Chondrocyte (in vitro differentiated cells): ENCODE data around the gene PROM1. TPM values are rescaled to one million over a fixed set of nuclear protein-coding genes. Genes with fewer than 3 reads are reported as not detected.

Experiments used
- DNase-seq: peaks from one replicate; pipeline ENCODE4 v3.0.0; 2021; ENCODE audit warnings: mixed read lengths, low spot score
- H3K27ac Mint-ChIP-seq: one replicate; pipeline ENCODE4 v1.8.0; 2021; ENCODE audit warnings: mild to moderate bottlenecking, moderate library complexity, mixed read lengths; ENCODE audit not compliant: unreplicated experiment
- H3K27me3 Mint-ChIP-seq: 2 replicates; pipeline ENCODE4 v1.8.0; 2021; ENCODE audit warnings: low read depth, mixed read lengths
- H3K36me3 Mint-ChIP-seq: 2 replicates; pipeline ENCODE4 v1.8.0; 2021; ENCODE audit warnings: low read depth, mixed read lengths
- H3K4me1 Mint-ChIP-seq: 2 replicates; pipeline ENCODE4 v1.8.0; 2021; ENCODE audit warnings: low read depth, mild to moderate bottlenecking, mixed read lengths
- H3K4me3 Mint-ChIP-seq: one replicate; pipeline ENCODE4 v1.8.0; 2021; ENCODE audit warnings: mild to moderate bottlenecking, moderate library complexity, mixed read lengths; ENCODE audit not compliant: unreplicated experiment
- H3K9me3 Mint-ChIP-seq: 2 replicates; pipeline ENCODE4 v1.8.0; 2021; ENCODE audit warnings: low read depth, mixed read lengths
- CTCF ChIP-seq: fragments of 200-600 bp; sonication (generic); IDR thresholded peaks from 2 replicates; pipeline ENCODE4 v1.5.0; 2021; ENCODE audit warnings: antibody characterized with exemption, mild to moderate bottlenecking, moderate library complexity
- total RNA-seq: library from RNA; stranded (reverse); gene quantifications from 3 replicates; pipeline ENCODE4 v1.2.1, GENCODE V29; 2021

PROM1 gene
- total RNA-seq, 1 donor from 2014 or later, result 0.10 TPM

- DNase-seq, result no peak
- H3K27ac Mint-ChIP-seq, result no peak overlapping the region
Observed at GRCh38 chr4:16025268-16025667, 58.6 kb downstream of the PROM1 start.

DNA sequence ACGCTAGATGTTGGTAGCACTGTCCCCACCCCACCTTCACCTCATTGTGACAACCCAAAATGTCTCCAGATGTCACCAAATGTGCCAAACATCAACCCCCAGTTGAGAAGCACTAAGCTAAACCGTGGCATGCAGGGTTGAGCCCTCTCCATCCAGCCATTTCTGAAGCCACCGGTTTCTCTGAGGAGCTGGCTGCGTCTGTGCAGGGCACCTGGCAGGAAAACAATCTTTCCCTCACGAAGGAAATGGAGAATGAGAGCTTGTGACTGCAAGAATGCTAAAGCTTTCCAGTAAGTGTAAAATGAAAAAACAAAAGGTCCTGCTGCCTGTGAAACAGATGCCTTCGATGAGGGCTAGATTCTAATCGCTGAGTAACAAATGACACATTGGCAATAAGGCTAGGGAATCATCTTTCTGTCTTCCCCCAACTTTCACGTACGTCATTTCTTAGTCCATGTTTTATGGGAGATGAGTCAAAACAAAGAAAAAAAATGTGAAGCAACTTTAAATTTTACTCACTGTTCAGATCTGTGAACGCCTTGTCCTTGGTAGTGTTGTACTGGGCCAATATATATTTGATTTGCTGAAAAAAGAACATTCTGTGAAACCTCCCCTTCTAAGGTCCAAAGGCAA, 59.9 kb downstream of the PROM1 start:
- no peak for DNase-seq
- no peaks in the 10 kb centered on the region for H3K9me3 Mint-ChIP-seq
- TF ChIP-seq CTCF, result no peak
- H3K4me3 Mint-ChIP-seq, result no peak overlapping the region
- H3K4me1 Mint-ChIP-seq, result peaks cover 13% of the 10 kb centered on the region
- no peak overlapping the region for H3K27ac Mint-ChIP-seq
- H3K27me3 Mint-ChIP-seq, result peaks cover 2% of the 10 kb centered on the region
- no peaks in the 10 kb centered on the region for H3K36me3 Mint-ChIP-seq

More at GRCh38 chr4:16025268-16025667, 58.6 kb downstream of the PROM1 start:
- H3K36me3 Mint-ChIP-seq, result no peaks in the 10 kb centered on the region
- H3K4me3 Mint-ChIP-seq, result no peak overlapping the region
- peaks cover 2% of the 10 kb centered on the region for H3K27me3 Mint-ChIP-seq
- no peaks in the 10 kb centered on the region for H3K9me3 Mint-ChIP-seq
- H3K4me1 Mint-ChIP-seq, result peaks cover 19% of the 10 kb centered on the region
- no peak for TF ChIP-seq CTCF

- TF ChIP-seq CTCF, result no peak
- Mint-ChIP-seq H3K4me1 (peaks cover 6% of the 10 kb centered on the region), H3K36me3 (no peaks in the 10 kb centered on the region), H3K9me3 (no peaks in the 10 kb centered on the region), H3K27ac (no peak overlapping the region), H3K4me3 (no peak overlapping the region), H3K27me3 (peaks cover 2% of the 10 kb centered on the region)
- no peak for DNase-seq
Observed at GRCh38 chr4:16021804-16022560, 61.8 kb downstream of the PROM1 start.

DNA sequence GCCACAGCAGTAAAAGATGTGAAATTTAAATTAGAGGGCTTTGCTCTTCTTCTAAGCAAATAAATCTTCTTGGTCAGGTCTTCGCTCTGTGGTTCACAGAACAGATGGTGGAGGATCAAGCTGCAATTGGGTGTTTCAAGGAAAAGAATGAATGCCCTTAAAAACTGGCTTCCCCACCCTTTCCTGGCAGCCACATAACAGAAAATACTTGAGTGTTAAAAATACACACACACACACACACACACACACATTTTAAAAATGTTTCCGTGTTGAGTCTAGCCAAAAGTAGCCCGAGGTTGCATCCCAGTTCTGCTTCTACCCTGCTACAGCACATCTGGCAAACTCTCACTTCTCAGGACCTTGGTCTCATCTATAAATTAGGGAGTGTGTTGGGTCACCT, 64.2 kb downstream of the PROM1 start:
- no peak overlapping the region for H3K27ac Mint-ChIP-seq
- no peak for DNase-seq
- H3K4me1 Mint-ChIP-seq, result peaks cover 6% of the 10 kb centered on the region
- TF ChIP-seq CTCF, result no peak
- no peak overlapping the region for H3K4me3 Mint-ChIP-seq
- no peaks in the 10 kb centered on the region for H3K9me3 Mint-ChIP-seq
- H3K36me3 Mint-ChIP-seq, result no peaks in the 10 kb centered on the region
- H3K27me3 Mint-ChIP-seq, result peaks cover 3% of the 10 kb centered on the region

DNA sequence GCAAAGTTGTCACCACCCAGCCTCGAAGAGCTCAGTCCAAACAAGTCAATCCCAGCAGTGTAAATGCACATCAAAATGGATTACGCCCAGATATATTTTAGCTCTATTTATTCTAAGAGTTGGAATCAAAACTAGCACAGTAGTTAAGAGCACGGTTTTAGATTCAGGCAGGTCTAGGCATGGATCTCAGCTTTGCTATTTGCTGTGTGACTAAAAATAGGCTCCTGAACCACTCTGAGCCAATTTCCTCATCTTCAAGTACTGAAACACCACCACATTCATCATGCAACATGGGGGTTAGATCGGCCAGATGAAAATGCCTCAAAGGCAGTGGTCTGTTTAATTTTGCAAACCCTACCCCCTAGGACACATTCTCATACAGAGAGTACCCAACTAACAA, 65.0 kb downstream of the PROM1 start:
- Mint-ChIP-seq H3K27me3 (peaks cover 3% of the 10 kb centered on the region), H3K4me3 (no peak overlapping the region), H3K36me3 (no peaks in the 10 kb centered on the region), H3K9me3 (no peaks in the 10 kb centered on the region), H3K4me1 (peaks cover 6% of the 10 kb centered on the region), H3K27ac (no peak overlapping the region)
- no peak for TF ChIP-seq CTCF
- DNase-seq, result no peak
